SK-N-SH treated with all-trans-retinoic acid at 6 μM for 48 hours (cell line): ENCODE data around the gene RAB40A.

Source experiments
- ATAC-seq: fragments of 200-7000 bp; cut with Tn5 transposase; 3 replicates; pipeline ENCODE4 v1.9.1; 2020; ENCODE audit warnings: mild to moderate bottlenecking, moderate library complexity
- ARNTL ChIP-seq: fragments of 450-650 bp; formaldehyde crosslinking; IDR thresholded peaks from 2 replicates; pipeline ENCODE4 v1.5.0; 2020; ENCODE audit warnings: low read depth, mild to moderate bottlenecking, moderate library complexity, borderline replicate concordance
- CREB5 ChIP-seq: fragments of 250-450 bp; sonication (Bioruptor Pico); IDR thresholded peaks from 2 replicates; pipeline ENCODE4 v1.5.1; 2020; ENCODE audit warnings: low read depth, mild to moderate bottlenecking, moderate library complexity
- CSDC2 ChIP-seq: fragments of 250-450 bp; sonication (Bioruptor Pico); IDR thresholded peaks from 2 replicates; pipeline ENCODE4 v1.5.0; 2020; ENCODE audit warnings: mild to moderate bottlenecking, moderate library complexity
- CSRNP3 ChIP-seq: fragments of 250-450 bp; sonication (Bioruptor Pico); IDR thresholded peaks from 2 replicates; pipeline ENCODE4 v1.5.1; 2021; ENCODE audit warnings: mild to moderate bottlenecking, moderate library complexity
- ESRRG ChIP-seq: fragments of 250-450 bp; sonication (Bioruptor Pico); IDR thresholded peaks from 2 replicates; pipeline ENCODE4 v1.6.1; 2021; ENCODE audit warnings: mild to moderate bottlenecking
- GLIS3 ChIP-seq: fragments of 250-450 bp; sonication (Bioruptor Pico); IDR thresholded peaks from 2 replicates; pipeline ENCODE4 v1.5.0; 2020; ENCODE audit warnings: mild to moderate bottlenecking, moderate library complexity
- ISL1 ChIP-seq: fragments of 250-450 bp; sonication (Bioruptor Pico); IDR thresholded peaks from 2 replicates; pipeline ENCODE4 v2.1.2; 2022; ENCODE audit warnings: mild to moderate bottlenecking, moderate library complexity
- OSR1 ChIP-seq: fragments of 250-450 bp; sonication (Bioruptor Pico); IDR thresholded peaks from 2 replicates; pipeline ENCODE4 v1.8.0; 2022; ENCODE audit warnings: moderate library complexity, mild to moderate bottlenecking, inconsistent platforms
- POU6F1 ChIP-seq: fragments of 250-450 bp; sonication (Bioruptor Pico); IDR thresholded peaks from 2 replicates; pipeline ENCODE4 v1.8.0; 2021; ENCODE audit warnings: low read depth, mild to moderate bottlenecking, moderate library complexity, borderline replicate concordance
- RARB ChIP-seq: fragments of 250-450 bp; sonication (Bioruptor Pico); IDR thresholded peaks from 2 replicates; pipeline ENCODE4 v1.8.0; 2021; ENCODE audit warnings: mild to moderate bottlenecking, moderate library complexity
- SNAI2 ChIP-seq: fragments of 250-450 bp; sonication (Bioruptor Pico); IDR thresholded peaks from 2 replicates; pipeline ENCODE4 v1.5.0; 2020; ENCODE audit warnings: mild to moderate bottlenecking, moderate library complexity
- TCF4 ChIP-seq: fragments of 250-450 bp; sonication (Bioruptor Pico); IDR thresholded peaks from 2 replicates; pipeline ENCODE4 v1.8.0; 2021; ENCODE audit warnings: mild to moderate bottlenecking, moderate library complexity, borderline replicate concordance
- TOX ChIP-seq: fragments of 250-450 bp; sonication (Bioruptor Pico); IDR thresholded peaks from 2 replicates; pipeline ENCODE4 v1.8.0; 2021; ENCODE audit warnings: mild to moderate bottlenecking, moderate library complexity, borderline replicate concordance
- TSHZ2 ChIP-seq: fragments of 250-450 bp; sonication (Bioruptor Pico); IDR thresholded peaks from 2 replicates; pipeline ENCODE4 v1.5.0; 2020; ENCODE audit warnings: mild to moderate bottlenecking, moderate library complexity
- ZFP3 ChIP-seq: fragments of 250-450 bp; sonication (Bioruptor Pico); IDR thresholded peaks from 2 replicates; pipeline ENCODE4 v1.5.0; 2020; ENCODE audit warnings: mild to moderate bottlenecking, moderate library complexity
- ZFP30 ChIP-seq: fragments of 450-650 bp; formaldehyde crosslinking; IDR thresholded peaks from 2 replicates; pipeline ENCODE4 v1.5.0; 2022; ENCODE audit warnings: mild to moderate bottlenecking, moderate library complexity
- ZNF565 ChIP-seq: fragments of 450-650 bp; formaldehyde crosslinking; conservative IDR thresholded peaks from 2 replicates; pipeline ENCODE4 v1.5.0; 2020; ENCODE audit warnings: low read depth, mild to moderate bottlenecking, moderate library complexity
- ZNF70 ChIP-seq: fragments of 450-650 bp; formaldehyde crosslinking; IDR thresholded peaks from 2 replicates; pipeline ENCODE4 v1.5.0; 2020; ENCODE audit warnings: mild to moderate bottlenecking, moderate library complexity

Gene RAB40A

GRCh38 chrX:103556963-103557612 is 37.8 kb upstream of the RAB40A start (continued):
- no peak for TF ChIP-seq TSHZ2 (CRISPR knock-in tag)
- TF ChIP-seq CSRNP3 (CRISPR knock-in tag): no peak
- TF ChIP-seq, all 23 proteins: peak for 0

- ATAC-seq: peak; percentile 94
- TF ChIP-seq ARNTL (CRISPR knock-in tag): no peak
- no peak for TF ChIP-seq POU6F1 (CRISPR knock-in tag)
- no peak for TF ChIP-seq ISL1 (CRISPR knock-in tag)
- no peak for TF ChIP-seq RARB (CRISPR knock-in tag)
- no peak for TF ChIP-seq OSR1 (CRISPR knock-in tag)
Observed at GRCh38 chrX:103554687-103555424, 35.6 kb upstream of the RAB40A start.

- no peak for ATAC-seq
- TF ChIP-seq ISL1 (CRISPR knock-in tag): no peak
- no peak for TF ChIP-seq GLIS3 (CRISPR knock-in tag)
- no peak for TF ChIP-seq ZFP3
- TF ChIP-seq POU6F1 (CRISPR knock-in tag): no peak
- TF ChIP-seq CREB5 (CRISPR knock-in tag): no peak
- TF ChIP-seq CSRNP3 (CRISPR knock-in tag): no peak
- TF ChIP-seq TCF4: no peak
- no peak for TF ChIP-seq RARB (CRISPR knock-in tag)
- no peak for TF ChIP-seq OSR1 (CRISPR knock-in tag)
- TF ChIP-seq ZFP30 (CRISPR knock-in tag): no peak
- TF ChIP-seq ZNF70: no peak
- no peak for TF ChIP-seq TSHZ2 (CRISPR knock-in tag)
- no peak for TF ChIP-seq ESRRG (CRISPR knock-in tag)
- no peak for TF ChIP-seq SNAI2 (CRISPR knock-in tag)
- no peak for TF ChIP-seq CSDC2 (CRISPR knock-in tag)
- TF ChIP-seq TOX (CRISPR knock-in tag): no peak
- TF ChIP-seq ZNF565 (CRISPR knock-in tag): no peak
- TF ChIP-seq, all 23 proteins: peak for 0
Observed at GRCh38 chrX:103552236-103552635, 32.9 kb upstream of the RAB40A start.
